ENCODE results near the gene IHH. TPM values are rescaled to one million over a fixed set of nuclear protein-coding genes. Genes with fewer than 3 reads are reported as not detected.

IHH gene
- total and polyA plus RNA-seq, 2 of the 8 experiments (the other 6 are each of a cell fraction or from before 2014, with no cell fraction given), result 0.03 TPM; not detected in 1

DNA sequence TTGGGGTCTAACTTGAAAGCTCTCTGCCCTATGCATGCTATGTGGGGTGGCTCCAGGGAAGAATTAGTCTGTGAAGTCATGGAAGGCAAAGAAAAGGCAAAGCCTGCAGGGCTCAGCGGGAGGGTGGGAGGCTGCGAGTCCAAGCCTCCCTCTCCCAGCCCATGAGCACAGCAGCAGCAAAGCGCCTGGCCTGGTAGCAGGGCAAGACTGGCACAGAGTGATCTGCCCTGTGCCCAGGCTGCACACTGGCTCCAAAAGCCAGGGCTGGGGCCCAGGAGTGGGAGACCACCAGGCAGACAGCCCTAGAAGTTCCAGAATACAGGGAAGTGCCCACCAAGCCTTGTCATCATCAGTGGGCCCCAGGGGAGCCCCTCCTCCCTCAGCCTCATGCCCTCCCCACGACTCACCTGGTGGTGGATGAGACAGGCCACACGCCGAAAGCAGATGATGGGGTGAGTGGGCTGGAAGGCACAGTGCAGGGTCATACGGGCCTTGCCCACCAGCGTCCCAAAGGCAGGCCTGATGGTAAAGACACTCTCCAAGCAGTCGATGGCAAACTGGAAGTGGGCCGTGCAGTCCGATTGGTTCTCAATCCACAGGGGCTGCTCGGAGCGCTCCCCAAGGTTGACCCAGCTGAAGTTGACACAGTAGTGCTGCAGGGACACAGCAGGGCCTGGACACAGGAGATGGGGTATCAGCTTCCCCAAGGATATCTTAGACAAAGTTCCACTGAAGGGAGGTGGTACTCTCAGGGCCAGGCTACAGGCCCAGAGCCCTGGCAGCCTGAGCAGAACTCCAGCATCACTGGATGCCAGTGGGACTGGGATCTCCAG is 31.5 kb downstream of the IHH start:
- H3K23ac ChIP-seq (ENCODE audit: insufficient read length), result no peak overlapping the region
- H3K36me3 ChIP-seq (ENCODE audit: control insufficient read depth in 2 of 4, insufficient read depth in 4 of 4, low read length in 3 of 4), result no peaks in the 10 kb centered on the region
- no peak overlapping the region for H3K4me2 ChIP-seq (ENCODE audit: insufficient read depth in 1 of 2, low read depth in 2 of 2, low read length in 2 of 2)
- no peak overlapping the region for H3K4ac ChIP-seq (replicated peaks; ENCODE audit: insufficient read length, low read depth, low read length)
- H3K27ac ChIP-seq (ENCODE audit: low read depth, low read length), result no peak overlapping the region
- H2BK20ac ChIP-seq (ENCODE audit: low read length), result no peak overlapping the region
- H3K27me3 ChIP-seq (replicated peaks in 1 of 4; ENCODE audit: control insufficient read depth in 3 of 4, extremely low read depth in 1 of 4, insufficient read depth in 3 of 4, low read length in 3 of 4), result no peaks in the 10 kb centered on the region; a peak in 1 of 7 replicates
- H2BK15ac ChIP-seq (ENCODE audit: low read length), result no peak overlapping the region
- H3K4me3 ChIP-seq (ENCODE audit: extremely low read depth in 1 of 4, insufficient read depth in 2 of 4, low read depth in 3 of 4, low read length in 4 of 4), result no peak overlapping the region
- H4K5ac ChIP-seq (ENCODE audit: insufficient read length, low read depth, low read length), result no peak overlapping the region
- no peak overlapping the region for H3K18ac ChIP-seq (ENCODE audit: extremely low read depth, low read length)
- POLR2A ChIA-PET (ENCODE audit: partially characterized antibody), result interaction anchor here (1.0 kb wide), 1 partner anchor 8 kb away, joined by 3 read pairs; no protein-coding TSS in a partner anchor
- no peaks in the 10 kb centered on the region for H3K79me2 ChIP-seq (ENCODE audit: control insufficient read depth in 1 of 2, insufficient read depth in 2 of 2, low read length in 2 of 2)
- no peak overlapping the region for H4K91ac ChIP-seq (replicated peaks; ENCODE audit: insufficient read length, low read length)
- no peak overlapping the region for H2AK5ac ChIP-seq (ENCODE audit: low read depth, low read length)
- H2AFZ ChIP-seq (ENCODE audit: low read length), result no peak overlapping the region
- H4K20me1 ChIP-seq (replicated peaks in 1 of 2; ENCODE audit: control insufficient read depth in 1 of 2, insufficient read depth in 2 of 2, low read length in 2 of 2), result peaks cover 0 to 2% of the 10 kb centered on the region in 2 experiments
- peaks cover 0 to 3% (median under 1%) of the 10 kb centered on the region in 4 experiments; a peak in 2 of 7 replicates for H3K4me1 ChIP-seq (replicated peaks in 1 of 4; ENCODE audit: control insufficient read depth in 3 of 4, insufficient read depth in 4 of 4, low read length in 3 of 4)
- H3K56ac ChIP-seq (replicated peaks; ENCODE audit: insufficient read length, low read depth, low read length), result no peak overlapping the region
- H3K79me1 ChIP-seq (ENCODE audit: low read depth, low read length), result no peaks in the 10 kb centered on the region
- no peaks in the 10 kb centered on the region for H3K23me2 ChIP-seq (ENCODE audit: low read depth, low read length)
- 78% methylated on average over 12 of the region's 13 CpGs; no CpG with 5 or more reads in 1 of the 2 experiments for WGBS, 2 experiments (ENCODE audit: extremely low coverage in 1 of 2, insufficient coverage in 1 of 2, insufficient read length in 1 of 2, insufficient replicate concordance in 2 of 2, low coverage in 1 of 2, low lambda C conversion rate in 2 of 2, missing lambda C conversion rate in 1 of 2)
- H3K9ac ChIP-seq (replicated peaks in 1 of 4; ENCODE audit: extremely low read depth in 1 of 4, low read depth in 3 of 4, low read length in 3 of 4), result no peak overlapping the region
- no peak for DNase-seq (ENCODE audit: low read depth in 1 of 2, low spot score in 2 of 2)
- no peak overlapping the region for H2BK5ac ChIP-seq (ENCODE audit: low read depth, low read length)
- no peak overlapping the region for H2BK12ac ChIP-seq (ENCODE audit: low read depth, low read length)
- H3K9me3 ChIP-seq (ENCODE audit: insufficient read depth in 2 of 2, low read depth in 1 of 2, low read length in 1 of 2), result no peaks in the 10 kb centered on the region
- no peak overlapping the region; the same call in 1 of the 2 replicates for H4K8ac ChIP-seq (ENCODE audit: extremely low read depth, insufficient read depth, low read length)
- CTCF ChIA-PET (ENCODE audit: partially characterized antibody), result interaction anchor here (0.6 to 45.5 kb wide), 40 partner anchors 7 to 376 kb away, joined by 3 to 1006 read pairs (median 5); partner anchors contain the start of genes CFAP65, CRYBA2, IHH and NHEJ1
- no peak overlapping the region for H2BK120ac ChIP-seq (replicated peaks; ENCODE audit: low read depth, low read length)
- no peak for FAIRE-seq
- H3K14ac ChIP-seq (ENCODE audit: insufficient read length), result no peak overlapping the region
- no peak for TF ChIP-seq YY1 (IDR thresholded peaks at IDR 0.05; ENCODE audit: low read depth, low read length)
- TF ChIP-seq SUZ12 (IDR thresholded peaks at IDR 0.05; ENCODE audit: low read length), result no peak
- TF ChIP-seq TCF12 (IDR thresholded peaks at IDR 0.05; ENCODE audit: low read depth, low read length), result no peak
- TF ChIP-seq KDM1A (IDR thresholded peaks at IDR 0.05; ENCODE audit: borderline replicate concordance, low read length), result no peak
- TF ChIP-seq HDAC2 (IDR thresholded peaks at IDR 0.05; ENCODE audit: borderline replicate concordance in 1 of 2, low read depth in 2 of 2, low read length in 2 of 2), result no peak
- no peak for TF ChIP-seq CBX5 (IDR thresholded peaks at IDR 0.05; ENCODE audit: low read depth, low read length)
- no peak for TF ChIP-seq ZNF274 (IDR thresholded peaks at IDR 0.05; ENCODE audit: borderline replicate concordance, extremely low read depth, low read length)
- no peak for TF ChIP-seq CTBP2 (IDR thresholded peaks at IDR 0.05; ENCODE audit: borderline replicate concordance, insufficient read depth, insufficient read length, low read length)
- TF ChIP-seq CHD2 (IDR thresholded peaks at IDR 0.05; ENCODE audit: low read length), result no peak
- no peak for TF ChIP-seq BRCA1 (IDR thresholded peaks at IDR 0.05; ENCODE audit: low read depth, low read length)
- TF ChIP-seq CEBPB (IDR thresholded peaks at IDR 0.05; ENCODE audit: low read depth, low read length), result no peak
- TF ChIP-seq HDAC6 (IDR thresholded peaks at IDR 0.05; ENCODE audit: low read depth, low read length), result no peak

Data from H1 (cell line).